ENCODE data around the gene TGFBR3. TPM values are rescaled to one million over a fixed set of nuclear protein-coding genes. Genes with fewer than 3 reads are reported as not detected.

TGFBR3 gene
- total RNA-seq, 2 experiments from 2014 or later: 31.5 to 36.6 TPM

- intact Hi-C loops (cut with DNase I, micrococcal nuclease): no loop called here
- ATAC-seq (ENCODE audit: poor library complexity) (no peak), DNase-seq (no peak)
- no peak overlapping the region for H3K27ac Mint-ChIP-seq
- peaks cover 12% of the 10 kb centered on the region for H3K36me3 Mint-ChIP-seq (ENCODE audit: low read depth)
- no peaks in the 10 kb centered on the region for H3K27me3 Mint-ChIP-seq
- peaks cover 11% of the 10 kb centered on the region for H3K36me3 ChIP-seq (ENCODE audit: insufficient read depth, low read length)
- no peaks in the 10 kb centered on the region for H3K9me3 Mint-ChIP-seq
- H3K4me3 Mint-ChIP-seq: no peak overlapping the region
- peaks cover 25% of the 10 kb centered on the region for H3K4me1 Mint-ChIP-seq (ENCODE audit: low read depth)
- no peak for TF ChIP-seq CTCF (IDR thresholded peaks at IDR 0.05)
- H3K9me3 ChIP-seq (ENCODE audit: control insufficient read depth in 1 of 2, insufficient read depth in 1 of 2, low read length in 2 of 2): no peaks in the 10 kb centered on the region
- H3K4me3 ChIP-seq (ENCODE audit: low read length): no peak overlapping the region
- no peaks in the 10 kb centered on the region for H3K27me3 ChIP-seq (ENCODE audit: control insufficient read depth in 1 of 2, insufficient read depth in 2 of 2, low read length in 2 of 2)
- ChIA-PET CTCF (no interaction called here), POLR2A (no interaction called here)
- H3K4me1 ChIP-seq (ENCODE audit: insufficient read depth, low read length): peaks cover 15% of the 10 kb centered on the region
- no peak overlapping the region for H3K27ac ChIP-seq (ENCODE audit: low read depth in 1 of 2, low read length in 2 of 2)
Observed at GRCh38 chr1:91683598-91683951, 202.4 kb downstream of the TGFBR3 start.

- no peaks in the 10 kb centered on the region for H3K9me3 Mint-ChIP-seq
- no peaks in the 10 kb centered on the region for H3K27me3 ChIP-seq (ENCODE audit: control insufficient read depth in 1 of 2, insufficient read depth in 2 of 2, low read length in 2 of 2)
- ChIA-PET CTCF (no interaction called here), POLR2A (no interaction called here)
- no peak for TF ChIP-seq CTCF (IDR thresholded peaks at IDR 0.05)
- peaks cover 15% of the 10 kb centered on the region for H3K4me1 ChIP-seq (ENCODE audit: insufficient read depth, low read length)
- peaks cover 12% of the 10 kb centered on the region for H3K36me3 Mint-ChIP-seq (ENCODE audit: low read depth)
- H3K27me3 Mint-ChIP-seq: no peaks in the 10 kb centered on the region
- peaks cover 11% of the 10 kb centered on the region for H3K36me3 ChIP-seq (ENCODE audit: insufficient read depth, low read length)
- H3K27ac ChIP-seq (ENCODE audit: low read depth in 1 of 2, low read length in 2 of 2): no peak overlapping the region
- no peak for ATAC-seq (ENCODE audit: poor library complexity)
- no peaks in the 10 kb centered on the region for H3K9me3 ChIP-seq (ENCODE audit: control insufficient read depth in 1 of 2, insufficient read depth in 1 of 2, low read length in 2 of 2)
- H3K27ac Mint-ChIP-seq: no peak overlapping the region
- intact Hi-C loops (cut with DNase I, micrococcal nuclease): no loop called here
- DNase-seq: no peak
- no peak overlapping the region for H3K4me3 Mint-ChIP-seq
- peaks cover 22% of the 10 kb centered on the region for H3K4me1 Mint-ChIP-seq (ENCODE audit: low read depth)
- no peak overlapping the region for H3K4me3 ChIP-seq (ENCODE audit: low read length)
Observed at GRCh38 chr1:91682882-91683597, 202.9 kb downstream of the TGFBR3 start.

GRCh38 chr1:91680556-91681155 lies 205.3 kb downstream of the TGFBR3 start:
- no peaks in the 10 kb centered on the region for H3K9me3 Mint-ChIP-seq
- Histone ChIP-seq H3K27ac (ENCODE audit: low read depth in 1 of 2, low read length in 2 of 2) (no peak overlapping the region), H3K36me3 (ENCODE audit: insufficient read depth, low read length) (peaks cover 11% of the 10 kb centered on the region), H3K4me1 (ENCODE audit: insufficient read depth, low read length) (peaks cover 15% of the 10 kb centered on the region), H3K9me3 (ENCODE audit: control insufficient read depth in 1 of 2, insufficient read depth in 1 of 2, low read length in 2 of 2) (no peaks in the 10 kb centered on the region), H3K4me3 (ENCODE audit: low read length) (no peak overlapping the region), H3K27me3 (ENCODE audit: control insufficient read depth in 1 of 2, insufficient read depth in 2 of 2, low read length in 2 of 2) (no peaks in the 10 kb centered on the region)
- H3K4me1 Mint-ChIP-seq (ENCODE audit: low read depth): peaks cover 18% of the 10 kb centered on the region
- no peak overlapping the region for H3K4me3 Mint-ChIP-seq
- no peak for ATAC-seq (ENCODE audit: poor library complexity)
- DNase-seq: no peak
- H3K36me3 Mint-ChIP-seq (ENCODE audit: low read depth): peaks cover 3% of the 10 kb centered on the region
- TF ChIP-seq CTCF (IDR thresholded peaks at IDR 0.05): no peak
- no peak overlapping the region for H3K27ac Mint-ChIP-seq
- POLR2A ChIA-PET: no interaction called here
- CTCF ChIA-PET: no interaction called here
- H3K27me3 Mint-ChIP-seq: no peaks in the 10 kb centered on the region
- intact Hi-C loops (cut with DNase I, micrococcal nuclease): no loop called here
